CD4-positive, alpha-beta T cell (primary cell): ENCODE data around the gene DEPDC4. TPM values are rescaled to one million over a fixed set of nuclear protein-coding genes. Genes with fewer than 3 reads are reported as not detected.
"Not testable (repeated sequence)": the region's sequence is repeated elsewhere in the genome, so short reads cannot be mapped to it uniquely, and the experiment has no call there.

Experiments
- ATAC-seq: fragments of 200-7000 bp; cut with Tn5 transposase; one replicate; pipeline ENCODE4 v1.10.0; 2022; ENCODE audit warnings: mild to moderate bottlenecking; ENCODE audit not compliant: poor library complexity
- CTCF ChIA-PET: fragments of 350-600 bp; sonication (Branson Sonifier 250); formaldehyde crosslinking; loops from one replicate; lab custom pipeline; 2021; ENCODE audit warnings: antibody characterized with exemption, inconsistent platforms; lab: Charles Lee
- POLR2A ChIA-PET: fragments of 350-600 bp; sonication (Branson Sonifier 250); formaldehyde crosslinking; loops from one replicate; lab custom pipeline; 2021; ENCODE audit warnings: antibody characterized with exemption, inconsistent platforms; lab: Charles Lee
- DNase-seq, 14 experiments: peaks; one replicate each; pipeline ENCODE4 v3.0.0-alpha.2; 2013 to 2020; ENCODE audit warnings: mixed read lengths in 2 of 14
- H3K27ac ChIP-seq, 2 donors: one replicate each; pipeline versions ENCODE4 v1.5.1 to v1.7.0; 2013; ENCODE audit warnings: low read length in 2 of 2, low read depth in 1 of 2, mild to moderate bottlenecking in 1 of 2
- H3K27me3 ChIP-seq, 2 experiments: 1 replicate in 1 of 2; 2 replicates in 1 of 2; pipeline versions ENCODE4 v1.6.1 to v1.7.0; 2013; ENCODE audit warnings: low read length in 2 of 2, control low read depth in 1 of 2, mild to moderate bottlenecking in 1 of 2, moderate library complexity in 1 of 2; ENCODE audit not compliant: insufficient read depth in 2 of 2, control insufficient read depth in 1 of 2
- H3K36me3 ChIP-seq: one replicate; pipeline ENCODE4 v1.6.1; 2013; ENCODE audit warnings: low read length, control low read depth; ENCODE audit not compliant: insufficient read depth
- H3K4me1 ChIP-seq: one replicate; pipeline ENCODE4 v1.6.1; 2013; ENCODE audit warnings: low read length, control low read depth; ENCODE audit not compliant: insufficient read depth
- H3K4me3 ChIP-seq: one replicate; pipeline ENCODE4 v1.5.1; 2013; ENCODE audit warnings: mild to moderate bottlenecking, low read length, moderate library complexity
- H3K9me3 ChIP-seq, 2 experiments: 1 replicate in 1 of 2; 2 replicates in 1 of 2; pipeline versions ENCODE4 v1.6.1 to v1.7.0; 2013; ENCODE audit warnings: low read length in 2 of 2, mild to moderate bottlenecking in 2 of 2, control low read depth in 1 of 2, moderate library complexity in 1 of 2; ENCODE audit not compliant: control insufficient read depth in 1 of 2, insufficient read depth in 1 of 2
- H3K27ac Mint-ChIP-seq: one replicate; pipeline ENCODE4 v1.8.0; 2020; ENCODE audit warnings: mixed read lengths
- H3K27me3 Mint-ChIP-seq: one replicate; pipeline ENCODE4 v1.8.0; 2021; ENCODE audit warnings: mixed read lengths
- H3K36me3 Mint-ChIP-seq: one replicate; pipeline ENCODE4 v1.8.0; 2021; ENCODE audit warnings: low read depth, mixed read lengths
- H3K4me1 Mint-ChIP-seq: one replicate; pipeline ENCODE4 v1.8.0; 2021; ENCODE audit warnings: low read depth, mixed read lengths
- H3K4me3 Mint-ChIP-seq: one replicate; pipeline ENCODE4 v1.8.0; 2020; ENCODE audit warnings: mild to moderate bottlenecking, mixed read lengths
- H3K9me3 Mint-ChIP-seq: one replicate; pipeline ENCODE4 v1.8.0; 2020; ENCODE audit warnings: mixed read lengths
- CTCF ChIP-seq: fragments of 200-600 bp; IDR thresholded peaks from one replicate; pipeline ENCODE4 v1.8.0; 2022; ENCODE audit warnings: antibody characterized with exemption, mild to moderate bottlenecking
- intact Hi-C, 2 experiments: fragments of 100-400 bp; cut with DNase I in 1 of 2; cut with micrococcal nuclease in 1 of 2; formaldehyde crosslinking; loops; one replicate each; pipeline versions ENCODE4 v1.15.1 to v1.9.0; 2023 to 2025; cut with DNase I, micrococcal nuclease
- total RNA-seq, 174 experiments: library from RNA in 2 of 174; stranded (reverse) in 2 of 174; gene quantifications; one replicate each; pipeline ENCODE4 v1.2.3 and lab custom pipeline; 2021 to 2026

Gene DEPDC4
- total RNA-seq, 2 experiments from 2014 or later = 0.27 to 0.50 TPM

GRCh38 chr12:100229036-100229635, 37.7 kb downstream of the DEPDC4 start:
- H3K27ac Mint-ChIP-seq = no peak overlapping the region
- no peaks in the 10 kb centered on the region for H3K27me3 ChIP-seq
- peaks cover 14% of the 10 kb centered on the region for H3K36me3 ChIP-seq
- H3K27me3 Mint-ChIP-seq = no peaks in the 10 kb centered on the region
- no peak overlapping the region for H3K4me3 ChIP-seq
- H3K27ac ChIP-seq = no peak overlapping the region
- peak in 1 of 14 experiments; percentile 5 for DNase-seq
- H3K4me1 ChIP-seq = no peaks in the 10 kb centered on the region
- H3K36me3 Mint-ChIP-seq = peaks cover 23% of the 10 kb centered on the region
- H3K4me3 Mint-ChIP-seq = no peak overlapping the region
- no peaks in the 10 kb centered on the region for H3K9me3 Mint-ChIP-seq
- no peaks in the 10 kb centered on the region for H3K4me1 Mint-ChIP-seq
- no peaks in the 10 kb centered on the region for H3K9me3 ChIP-seq
- CTCF ChIA-PET = interaction anchor here (0.7 kb wide), 1 partner anchor 28 kb away, joined by 6 read pairs; the partner anchor contains the start of gene ACTR6
- no peak for ATAC-seq
- no peak for TF ChIP-seq CTCF
- POLR2A ChIA-PET = no interaction called here
- intact Hi-C loops = no loop called here

GRCh38 chr12:100225491-100225890, 41.4 kb downstream of the DEPDC4 start:
- no peaks in the 10 kb centered on the region for H3K4me1 Mint-ChIP-seq
- ChIA-PET POLR2A (no interaction called here), CTCF (interaction anchor here (1.1 kb wide), 1 partner anchor 9 kb away, joined by 3 read pairs; no protein-coding TSS in a partner anchor)
- intact Hi-C loops = no loop called here
- H3K4me3 ChIP-seq = no peak overlapping the region
- H3K27ac Mint-ChIP-seq = no peak overlapping the region
- TF ChIP-seq CTCF = no peak
- no peak overlapping the region for H3K27ac ChIP-seq
- H3K36me3 Mint-ChIP-seq = peaks cover 50% of the 10 kb centered on the region
- H3K4me1 ChIP-seq = no peaks in the 10 kb centered on the region
- no peaks in the 10 kb centered on the region for H3K27me3 Mint-ChIP-seq
- no peak overlapping the region for H3K4me3 Mint-ChIP-seq
- ATAC-seq (no peak), DNase-seq (no peak)
- no peaks in the 10 kb centered on the region for H3K9me3 ChIP-seq
- H3K9me3 Mint-ChIP-seq = no peaks in the 10 kb centered on the region
- H3K27me3 ChIP-seq = no peaks in the 10 kb centered on the region
- peaks cover 42% of the 10 kb centered on the region for H3K36me3 ChIP-seq

GRCh38 chr12:100222173-100222572, 44.7 kb downstream of the DEPDC4 start:
- H3K9me3 Mint-ChIP-seq, POLR2A ChIA-PET, H3K27me3 ChIP-seq, H3K4me1 Mint-ChIP-seq, ATAC-seq, H3K4me3 Mint-ChIP-seq, H3K4me1 ChIP-seq, H3K27me3 Mint-ChIP-seq, H3K27ac ChIP-seq, CTCF ChIA-PET, intact Hi-C loops, H3K9me3 ChIP-seq, H3K27ac Mint-ChIP-seq, DNase-seq, H3K4me3 ChIP-seq: not testable (repeated sequence)
- peaks cover 78% of the 10 kb centered on the region for H3K36me3 Mint-ChIP-seq
- peaks cover 71% of the 10 kb centered on the region for H3K36me3 ChIP-seq

GRCh38 chr12:100221523-100221922, 45.4 kb downstream of the DEPDC4 start:
- intact Hi-C loops = no loop called here
- no peak overlapping the region for H3K4me3 ChIP-seq
- no peak for ATAC-seq
- H3K36me3 ChIP-seq = peaks cover 71% of the 10 kb centered on the region
- no peaks in the 10 kb centered on the region for H3K9me3 ChIP-seq
- no peak for DNase-seq
- Mint-ChIP-seq H3K27me3 (no peaks in the 10 kb centered on the region), H3K36me3 (peaks cover 82% of the 10 kb centered on the region), H3K9me3 (no peaks in the 10 kb centered on the region), H3K4me3 (no peak overlapping the region), H3K4me1 (no peaks in the 10 kb centered on the region), H3K27ac (no peak overlapping the region)
- H3K27me3 ChIP-seq = no peaks in the 10 kb centered on the region
- H3K4me1 ChIP-seq = no peaks in the 10 kb centered on the region
- CTCF ChIA-PET = interaction anchor here (0.9 to 1.2 kb wide), 2 partner anchors 11 to 67 kb away, joined by 3 to 4 read pairs; no protein-coding TSS in a partner anchor
- no peak overlapping the region for H3K27ac ChIP-seq
- POLR2A ChIA-PET = no interaction called here
- no peak for TF ChIP-seq CTCF
